KG1 (cell line): Measurements from ENCODE around the gene BCL2L13.
A peak's percentile ranks its signal among the peaks of the same experiment; 100 is the strongest.

Experiments
- DNase-seq: peaks from one replicate; lab custom pipeline; 2025; lab: John Stamatoyannopoulos, UW

BCL2L13 gene, protein sequence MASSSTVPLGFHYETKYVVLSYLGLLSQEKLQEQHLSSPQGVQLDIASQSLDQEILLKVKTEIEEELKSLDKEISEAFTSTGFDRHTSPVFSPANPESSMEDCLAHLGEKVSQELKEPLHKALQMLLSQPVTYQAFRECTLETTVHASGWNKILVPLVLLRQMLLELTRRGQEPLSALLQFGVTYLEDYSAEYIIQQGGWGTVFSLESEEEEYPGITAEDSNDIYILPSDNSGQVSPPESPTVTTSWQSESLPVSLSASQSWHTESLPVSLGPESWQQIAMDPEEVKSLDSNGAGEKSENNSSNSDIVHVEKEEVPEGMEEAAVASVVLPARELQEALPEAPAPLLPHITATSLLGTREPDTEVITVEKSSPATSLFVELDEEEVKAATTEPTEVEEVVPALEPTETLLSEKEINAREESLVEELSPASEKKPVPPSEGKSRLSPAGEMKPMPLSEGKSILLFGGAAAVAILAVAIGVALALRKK

DNA sequence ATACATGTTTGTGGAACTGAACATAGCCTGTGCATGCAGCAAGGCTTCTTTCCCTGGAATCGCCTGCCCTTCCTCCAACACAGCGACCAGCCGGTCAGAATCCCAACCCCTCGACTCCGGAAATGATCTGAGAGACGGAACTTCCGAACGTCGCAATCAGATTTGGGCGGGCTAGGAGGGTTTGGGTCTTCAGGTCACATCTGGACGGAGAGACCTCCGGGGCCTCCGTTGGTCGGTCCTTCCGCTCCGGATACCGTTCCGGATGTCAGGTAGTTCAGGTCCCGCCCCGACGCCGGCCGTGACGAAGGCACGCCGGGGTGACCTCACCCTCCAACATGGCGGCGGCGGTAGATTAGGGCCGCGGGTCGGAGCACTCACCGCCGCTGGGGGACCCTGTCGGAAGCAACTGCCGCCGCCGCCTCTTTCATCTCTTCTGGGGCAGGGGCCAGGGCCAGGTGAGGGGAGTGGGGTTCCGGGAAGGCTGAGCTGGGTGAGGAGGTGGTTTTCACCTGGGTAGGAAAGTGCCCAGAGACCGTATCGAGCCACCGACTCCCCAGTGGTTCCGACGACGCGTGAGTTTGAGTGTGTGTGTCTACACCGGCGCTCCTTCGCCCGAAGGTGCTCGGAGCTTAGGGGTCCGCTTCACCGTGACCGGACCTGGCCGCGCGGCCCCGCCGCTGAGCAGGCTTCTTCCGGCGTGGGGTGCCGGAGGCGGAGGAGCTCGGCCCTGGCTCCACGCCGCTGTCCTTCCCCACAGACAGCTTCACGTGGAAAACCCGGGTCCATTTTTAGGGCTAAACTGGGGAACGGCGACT is at the start of gene BCL2L13:
BCL2L13 (plus strand) TSS at position 326 of the 815 bp plus-strand sequence. CDS start 16,955 bp downstream, outside the sequence.
- peak; percentile 91 for DNase-seq

- no peak for DNase-seq
These were observed 48.7 kb upstream of the BCL2L13 start for GRCh38 chr22:17589810-17590375.

DNA sequence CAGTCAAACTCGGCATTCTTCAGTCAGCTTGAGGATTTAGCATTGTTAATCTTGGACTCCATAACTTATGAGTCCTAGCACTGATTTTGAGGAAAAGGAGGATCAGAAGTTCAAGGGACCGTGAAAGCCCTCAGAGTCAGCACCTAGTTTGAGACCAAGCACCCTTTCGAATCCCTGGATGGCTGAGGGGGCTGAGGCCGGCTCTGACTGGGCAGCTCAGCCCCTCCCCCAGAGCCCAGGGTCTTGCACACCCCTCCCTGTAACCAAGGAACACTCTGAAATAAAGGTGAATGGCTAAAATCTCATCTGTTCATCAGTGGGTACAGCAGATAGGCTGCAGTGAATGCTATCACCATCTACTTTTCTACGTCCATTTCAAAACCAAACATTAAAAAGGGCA is 48.0 kb upstream of the BCL2L13 start:
- no peak for DNase-seq

GRCh38 chr22:17592201-17592600 is 46.4 kb upstream of the BCL2L13 start:
- no peak for DNase-seq

DNA sequence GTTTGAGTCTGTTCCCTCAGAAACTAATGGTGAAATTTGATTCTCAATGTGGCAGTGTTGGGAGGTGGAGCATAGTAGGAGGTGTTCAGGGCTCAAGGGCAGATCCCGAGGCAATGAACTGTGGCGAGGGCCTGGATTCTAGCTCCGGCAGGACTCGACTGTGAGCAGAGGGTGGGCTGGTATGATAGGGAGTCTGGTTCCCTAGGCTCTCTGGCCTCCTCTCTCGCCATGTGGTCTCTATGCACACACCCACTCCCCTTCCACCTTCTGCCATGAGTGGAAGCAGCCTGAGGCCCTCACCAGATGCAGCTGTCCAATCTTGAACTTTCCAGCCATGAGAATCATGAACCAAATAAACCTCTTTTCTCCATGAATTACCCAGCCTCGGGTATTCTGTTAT is 42.3 kb upstream of the BCL2L13 start:
- DNase-seq = no peak

- DNase-seq = no peak
These were observed 41.3 kb upstream of the BCL2L13 start for GRCh38 chr22:17597217-17597616.

DNA sequence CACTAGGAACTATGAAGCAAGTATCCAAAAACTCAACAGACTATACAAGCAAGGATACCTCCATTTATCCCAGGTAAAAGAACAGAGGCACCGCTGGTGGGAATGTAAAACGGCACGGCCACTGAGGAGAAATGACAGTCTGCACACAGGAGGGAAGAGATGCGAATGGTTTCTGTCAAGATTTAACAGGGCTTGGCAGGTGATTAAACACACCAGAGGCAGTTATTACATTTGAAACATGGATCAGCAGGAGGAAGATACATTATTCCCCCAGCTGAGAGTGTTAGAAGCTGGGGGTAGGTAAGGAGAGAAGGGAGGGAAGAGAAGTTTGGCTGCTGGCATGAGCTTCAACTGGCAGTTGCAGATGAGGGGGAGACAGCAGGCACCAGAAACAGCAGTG is 40.2 kb upstream of the BCL2L13 start:
- DNase-seq = no peak

- no peak for DNase-seq
These were observed 37.5 kb upstream of the BCL2L13 start for GRCh38 chr22:17601031-17601430.

- no peak for DNase-seq
These were observed 34.9 kb upstream of the BCL2L13 start for GRCh38 chr22:17603668-17604067.

DNA sequence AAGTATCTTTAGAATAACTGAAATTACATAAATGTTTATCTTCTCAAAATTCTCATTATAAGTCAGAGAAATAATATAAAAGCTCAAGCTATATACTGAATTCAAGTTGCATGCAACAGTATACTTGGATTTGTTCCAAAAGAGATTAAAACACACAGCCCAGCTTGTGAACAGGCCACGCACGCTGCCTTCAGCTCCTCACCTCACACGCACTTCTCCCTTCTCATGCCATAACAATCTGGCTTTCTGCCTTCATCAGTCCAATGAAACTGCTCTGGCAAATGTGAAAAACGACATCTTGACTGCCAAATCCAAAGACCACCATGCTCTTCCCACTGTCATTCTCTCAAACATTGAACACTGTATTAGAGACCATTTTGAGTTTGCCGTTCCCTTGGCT is 32.1 kb upstream of the BCL2L13 start:
- DNase-seq = no peak

GRCh38 chr22:17607891-17608521 is 30.6 kb upstream of the BCL2L13 start:
- DNase-seq = no peak

- DNase-seq = no peak
These were observed 26.5 kb upstream of the BCL2L13 start for GRCh38 chr22:17612057-17612456.

DNA sequence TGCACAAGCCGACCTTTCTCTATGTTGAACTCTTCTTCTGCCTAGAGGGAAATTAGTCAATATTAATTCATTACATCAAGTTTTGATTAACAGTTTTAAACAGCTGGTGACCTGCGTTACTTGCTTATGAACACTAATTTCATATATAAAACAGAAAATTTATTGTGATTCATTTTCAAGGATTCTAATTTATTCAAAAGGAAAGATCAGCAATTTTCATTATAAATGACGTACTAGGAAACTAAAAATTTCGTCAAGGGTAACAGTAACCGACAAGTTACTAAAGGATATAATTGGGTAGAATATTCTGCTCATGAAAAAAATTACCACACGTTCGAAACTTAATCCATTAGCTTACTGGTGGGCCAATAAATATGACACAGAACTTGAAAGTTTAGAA is 25.3 kb upstream of the BCL2L13 start:
- no peak for DNase-seq

DNA sequence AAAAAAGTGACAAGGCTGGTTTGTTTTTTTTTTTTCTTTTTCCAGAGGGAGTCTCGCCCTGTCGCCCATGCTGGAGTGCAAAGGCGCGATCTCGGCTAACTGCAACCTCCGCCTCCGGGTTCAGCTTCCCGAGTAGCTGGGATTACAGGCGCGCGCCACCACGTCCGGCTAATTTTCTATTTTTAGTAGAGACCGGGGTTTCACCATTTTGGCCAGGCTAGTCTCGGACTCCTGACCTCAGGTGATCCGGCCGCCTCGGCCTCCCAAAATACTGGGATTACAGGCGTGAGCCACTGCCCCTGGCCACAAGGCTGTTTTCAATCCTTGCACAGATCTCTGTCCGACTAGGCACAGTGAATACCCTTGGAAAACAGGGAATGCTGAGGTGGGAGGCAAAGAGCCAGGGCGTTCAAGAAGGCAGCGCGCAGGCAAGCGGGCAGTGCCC is 10.6 kb upstream of the BCL2L13 start:
- no peak for DNase-seq

- peak; percentile 91 for DNase-seq
These were observed 10.0 kb upstream of the BCL2L13 start, which contains the start of gene ATP6V1E1 for GRCh38 chr22:17628406-17629172. ATP6V1E1 (minus strand) TSS chr22:17628749; CDS start chr22:17628635, 114 bp downstream.

GRCh38 chr22:17629173-17629489 is 9.4 kb upstream of the BCL2L13 start:
- no peak for DNase-seq

DNA sequence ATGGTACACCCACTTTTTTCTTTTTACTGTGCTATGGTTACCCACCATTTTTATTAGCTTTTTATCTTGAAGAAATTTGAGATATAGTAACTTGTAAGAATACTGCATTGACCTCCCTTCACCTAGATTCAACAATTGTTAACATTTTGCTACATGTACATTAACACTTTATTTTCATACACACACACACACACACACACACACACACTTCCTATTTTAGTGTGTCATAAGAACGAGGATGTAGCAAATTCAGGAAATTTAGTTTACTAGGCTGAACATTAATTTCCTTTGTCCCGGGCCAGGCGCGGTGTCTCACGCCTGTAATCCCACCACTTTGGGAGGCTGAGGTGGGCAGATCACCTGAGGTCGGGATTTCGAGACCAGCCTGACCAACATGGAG is 8.9 kb upstream of the BCL2L13 start:
- no peak for DNase-seq

DNA sequence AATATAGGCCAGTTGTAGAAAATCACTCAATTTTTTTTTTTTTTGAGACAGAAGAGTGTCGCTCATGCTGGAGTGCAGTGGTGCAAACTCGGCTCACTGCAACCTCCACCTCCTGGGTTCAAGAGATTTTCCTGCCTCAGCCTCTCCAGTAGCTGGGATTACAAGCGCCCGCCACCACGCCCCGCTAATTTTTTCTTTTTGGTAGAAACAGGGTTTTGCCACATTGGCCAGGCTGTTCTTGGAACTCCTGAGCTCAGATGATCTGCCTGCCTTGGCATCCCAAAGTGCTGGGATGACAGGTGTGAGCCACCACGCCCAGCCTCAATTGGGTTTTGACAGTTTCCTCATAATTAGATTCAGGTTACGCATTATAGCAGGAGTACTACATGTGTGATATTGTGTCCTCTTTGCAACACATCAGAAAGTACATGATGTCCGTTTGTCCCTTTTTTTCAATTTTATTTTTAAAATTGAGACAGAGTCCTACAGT is 7.4 kb upstream of the BCL2L13 start:
- no peak for DNase-seq

GRCh38 chr22:17633217-17633997 is 5.2 kb upstream of the BCL2L13 start:
- no peak for DNase-seq

DNA sequence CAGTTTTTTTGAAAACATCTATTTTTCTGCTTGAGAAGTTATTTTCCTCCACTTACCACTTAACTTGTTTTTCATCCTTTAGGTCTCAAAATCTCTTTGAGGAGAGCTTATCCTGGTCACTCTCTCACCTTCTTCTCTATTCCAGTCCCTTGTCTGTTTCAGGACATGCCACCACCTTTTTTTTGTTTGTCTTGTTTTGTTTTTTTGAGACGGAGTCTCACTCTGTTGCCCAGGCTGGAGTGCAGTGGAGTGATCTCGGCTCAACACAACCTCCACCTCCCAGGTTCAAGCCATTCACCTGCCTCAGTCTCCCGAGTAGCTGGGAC is 4.6 kb upstream of the BCL2L13 start:
- no peak for DNase-seq

DNA sequence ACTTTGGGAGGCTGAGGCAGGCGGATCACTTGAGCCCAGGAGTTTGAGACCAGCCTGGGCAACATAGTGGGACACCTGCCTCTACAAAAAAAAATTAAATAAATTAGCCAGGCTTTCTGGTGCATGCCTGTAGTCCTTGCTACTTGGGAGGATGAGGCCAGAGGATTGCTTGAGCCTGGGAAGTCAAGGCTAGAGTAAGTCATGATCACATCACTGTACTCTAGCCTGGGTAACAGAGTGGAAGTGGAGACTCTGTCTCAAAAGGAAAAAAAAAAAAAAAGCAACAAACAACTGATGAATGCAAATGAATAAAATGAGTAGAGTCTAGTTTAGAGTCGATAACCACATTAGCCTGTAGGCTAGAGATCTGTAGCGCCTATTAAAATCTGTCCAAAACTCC is 3.9 kb upstream of the BCL2L13 start:
- DNase-seq = no peak
